Measurements from ENCODE around the gene FCGR2B.

DNA sequence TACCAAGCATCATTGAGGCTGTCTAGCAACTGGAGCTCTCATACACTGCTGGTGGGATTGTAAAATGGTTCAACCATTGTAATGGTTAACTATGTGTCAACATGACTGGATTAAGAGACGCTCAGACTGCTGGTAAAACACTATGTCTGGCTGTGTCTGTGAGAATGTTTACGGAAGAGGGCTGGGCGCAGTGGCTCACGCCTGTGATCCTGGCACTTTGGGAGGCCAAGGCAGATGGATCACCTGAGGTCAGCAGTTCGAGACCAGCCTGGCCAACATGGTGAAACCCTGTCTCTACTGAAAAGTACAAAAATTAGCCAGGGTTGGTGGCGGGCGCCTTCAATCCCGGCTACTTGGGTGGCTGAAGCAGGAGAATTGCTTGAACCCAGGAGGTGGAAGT is 39.3 kb downstream of the FCGR2B start:
- TF ChIP-seq, protein P1, sequence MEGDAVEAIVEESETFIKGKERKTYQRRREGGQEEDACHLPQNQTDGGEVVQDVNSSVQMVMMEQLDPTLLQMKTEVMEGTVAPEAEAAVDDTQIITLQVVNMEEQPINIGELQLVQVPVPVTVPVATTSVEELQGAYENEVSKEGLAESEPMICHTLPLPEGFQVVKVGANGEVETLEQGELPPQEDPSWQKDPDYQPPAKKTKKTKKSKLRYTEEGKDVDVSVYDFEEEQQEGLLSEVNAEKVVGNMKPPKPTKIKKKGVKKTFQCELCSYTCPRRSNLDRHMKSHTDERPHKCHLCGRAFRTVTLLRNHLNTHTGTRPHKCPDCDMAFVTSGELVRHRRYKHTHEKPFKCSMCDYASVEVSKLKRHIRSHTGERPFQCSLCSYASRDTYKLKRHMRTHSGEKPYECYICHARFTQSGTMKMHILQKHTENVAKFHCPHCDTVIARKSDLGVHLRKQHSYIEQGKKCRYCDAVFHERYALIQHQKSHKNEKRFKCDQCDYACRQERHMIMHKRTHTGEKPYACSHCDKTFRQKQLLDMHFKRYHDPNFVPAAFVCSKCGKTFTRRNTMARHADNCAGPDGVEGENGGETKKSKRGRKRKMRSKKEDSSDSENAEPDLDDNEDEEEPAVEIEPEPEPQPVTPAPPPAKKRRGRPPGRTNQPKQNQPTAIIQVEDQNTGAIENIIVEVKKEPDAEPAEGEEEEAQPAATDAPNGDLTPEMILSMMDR (IDR thresholded peaks at IDR 0.05) = no peak
- no peak for TF ChIP-seq ZFX (IDR thresholded peaks at IDR 0.05; ENCODE audit: borderline replicate concordance)
